ENCODE measurements around the gene HIPK2.

DNA sequence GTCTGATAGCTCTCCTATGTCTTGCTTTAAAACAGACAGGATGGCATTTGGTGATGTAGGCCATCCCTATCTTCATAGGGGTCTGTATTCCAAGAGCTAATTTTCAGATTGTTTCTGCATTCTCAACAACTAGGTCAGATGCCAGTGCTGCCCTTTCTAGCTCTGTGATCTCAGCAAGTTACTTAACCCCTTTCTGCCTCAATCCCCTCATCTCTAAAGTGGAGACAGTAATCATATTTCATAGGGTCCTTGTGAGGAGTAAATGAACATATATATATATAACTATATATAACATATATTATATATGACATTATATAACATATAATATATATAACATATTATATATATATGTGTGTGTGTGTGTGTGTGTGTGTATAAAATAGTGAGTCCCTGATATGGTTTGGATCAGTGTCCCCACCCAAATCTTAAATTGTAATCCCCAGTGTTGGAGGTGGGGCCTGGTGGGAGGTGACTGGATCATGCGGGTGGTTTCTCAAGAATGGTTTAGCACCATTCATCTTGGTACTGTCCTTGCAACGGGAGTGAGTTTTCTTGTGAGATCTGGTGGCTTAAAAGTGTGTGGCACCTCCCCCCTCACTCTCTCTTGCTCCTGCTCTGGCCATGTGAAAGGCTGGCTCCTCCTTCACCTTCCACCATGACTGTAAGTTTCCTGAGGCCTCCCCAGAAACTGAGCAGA lies 45.2 kb downstream of the HIPK2 start:
- TF ChIP-seq, protein P1, sequence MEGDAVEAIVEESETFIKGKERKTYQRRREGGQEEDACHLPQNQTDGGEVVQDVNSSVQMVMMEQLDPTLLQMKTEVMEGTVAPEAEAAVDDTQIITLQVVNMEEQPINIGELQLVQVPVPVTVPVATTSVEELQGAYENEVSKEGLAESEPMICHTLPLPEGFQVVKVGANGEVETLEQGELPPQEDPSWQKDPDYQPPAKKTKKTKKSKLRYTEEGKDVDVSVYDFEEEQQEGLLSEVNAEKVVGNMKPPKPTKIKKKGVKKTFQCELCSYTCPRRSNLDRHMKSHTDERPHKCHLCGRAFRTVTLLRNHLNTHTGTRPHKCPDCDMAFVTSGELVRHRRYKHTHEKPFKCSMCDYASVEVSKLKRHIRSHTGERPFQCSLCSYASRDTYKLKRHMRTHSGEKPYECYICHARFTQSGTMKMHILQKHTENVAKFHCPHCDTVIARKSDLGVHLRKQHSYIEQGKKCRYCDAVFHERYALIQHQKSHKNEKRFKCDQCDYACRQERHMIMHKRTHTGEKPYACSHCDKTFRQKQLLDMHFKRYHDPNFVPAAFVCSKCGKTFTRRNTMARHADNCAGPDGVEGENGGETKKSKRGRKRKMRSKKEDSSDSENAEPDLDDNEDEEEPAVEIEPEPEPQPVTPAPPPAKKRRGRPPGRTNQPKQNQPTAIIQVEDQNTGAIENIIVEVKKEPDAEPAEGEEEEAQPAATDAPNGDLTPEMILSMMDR (conservative IDR thresholded peaks at IDR 0.05; ENCODE audit: low read depth, low read length), result no peak
- TF ChIP-seq EZH2 (IDR thresholded peaks at IDR 0.05; ENCODE audit: borderline replicate concordance, low read depth, low read length, poor library complexity, severe bottlenecking), result no peak
